ENCODE results near the gene MYL7.

MYL7 gene

GRCh38 chr7:44103923-44104859 is 36.9 kb downstream of the MYL7 start, which contains the start of gene AEBP1:
AEBP1 (plus strand) TSS chr7:44104345; CDS start chr7:44104666, 321 bp downstream.
- Histone ChIP-seq H3K9ac (ENCODE audit: low read length) (peak within 1 kb of the TSS; percentile 22), H3K4me3 (ENCODE audit: low read length) (peak within 1 kb of the TSS; percentile 75), H3K9me3 (ENCODE audit: control insufficient read depth, low read depth, low read length) (no peaks in the 10 kb centered on the region), H3K4me1 (ENCODE audit: control insufficient read depth, low read depth, low read length) (peaks cover 4% of the 10 kb centered on the region), H3K27me3 (ENCODE audit: control insufficient read depth, insufficient read depth, low read length) (peaks cover 24% of the 10 kb centered on the region), H3K27ac (ENCODE audit: low read length) (no peak within 1 kb of the TSS), H3K36me3 (ENCODE audit: control insufficient read depth, low read depth, low read length) (no peaks in the 10 kb centered on the region)

DNA sequence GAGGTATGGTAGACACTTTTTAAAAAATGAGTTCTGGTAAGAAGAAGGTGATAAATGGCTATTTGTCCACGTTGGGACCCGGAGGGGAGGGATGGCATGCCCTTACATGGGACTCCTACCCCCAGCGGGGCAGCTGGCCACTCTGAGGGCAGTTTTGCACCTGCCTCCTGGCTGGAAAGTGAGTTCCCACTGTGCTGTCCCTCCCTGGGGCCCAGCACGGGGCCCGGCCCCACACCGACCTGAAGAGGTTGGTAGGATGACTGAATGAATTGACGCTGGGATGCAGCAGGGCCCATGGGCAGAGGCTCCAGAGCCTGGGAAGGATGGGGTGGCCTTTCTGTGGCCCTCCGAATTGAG is 37.6 kb downstream of the MYL7 start:
- H3K9me3 ChIP-seq (ENCODE audit: control insufficient read depth, low read depth, low read length), result no peaks in the 10 kb centered on the region
- H3K27ac ChIP-seq (ENCODE audit: low read length), result no peak overlapping the region
- peak overlapping the region; percentile 54 for H3K4me3 ChIP-seq (ENCODE audit: low read length)
- H3K4me1 ChIP-seq (ENCODE audit: control insufficient read depth, low read depth, low read length), result peaks cover 4% of the 10 kb centered on the region
- no peak overlapping the region for H3K9ac ChIP-seq (ENCODE audit: low read length)
- peaks cover 24% of the 10 kb centered on the region for H3K27me3 ChIP-seq (ENCODE audit: control insufficient read depth, insufficient read depth, low read length)
- no peaks in the 10 kb centered on the region for H3K36me3 ChIP-seq (ENCODE audit: control insufficient read depth, low read depth, low read length)

- Histone ChIP-seq H3K36me3 (ENCODE audit: control insufficient read depth, low read depth, low read length) (no peaks in the 10 kb centered on the region), H3K27ac (ENCODE audit: low read length) (no peak overlapping the region), H3K4me1 (ENCODE audit: control insufficient read depth, low read depth, low read length) (peaks cover 4% of the 10 kb centered on the region), H3K9ac (ENCODE audit: low read length) (no peak overlapping the region), H3K4me3 (ENCODE audit: low read length) (no peak overlapping the region), H3K9me3 (ENCODE audit: control insufficient read depth, low read depth, low read length) (no peaks in the 10 kb centered on the region), H3K27me3 (ENCODE audit: control insufficient read depth, insufficient read depth, low read length) (peaks cover 24% of the 10 kb centered on the region)
These were observed 38.1 kb downstream of the MYL7 start for GRCh38 chr7:44102846-44103565.

DNA sequence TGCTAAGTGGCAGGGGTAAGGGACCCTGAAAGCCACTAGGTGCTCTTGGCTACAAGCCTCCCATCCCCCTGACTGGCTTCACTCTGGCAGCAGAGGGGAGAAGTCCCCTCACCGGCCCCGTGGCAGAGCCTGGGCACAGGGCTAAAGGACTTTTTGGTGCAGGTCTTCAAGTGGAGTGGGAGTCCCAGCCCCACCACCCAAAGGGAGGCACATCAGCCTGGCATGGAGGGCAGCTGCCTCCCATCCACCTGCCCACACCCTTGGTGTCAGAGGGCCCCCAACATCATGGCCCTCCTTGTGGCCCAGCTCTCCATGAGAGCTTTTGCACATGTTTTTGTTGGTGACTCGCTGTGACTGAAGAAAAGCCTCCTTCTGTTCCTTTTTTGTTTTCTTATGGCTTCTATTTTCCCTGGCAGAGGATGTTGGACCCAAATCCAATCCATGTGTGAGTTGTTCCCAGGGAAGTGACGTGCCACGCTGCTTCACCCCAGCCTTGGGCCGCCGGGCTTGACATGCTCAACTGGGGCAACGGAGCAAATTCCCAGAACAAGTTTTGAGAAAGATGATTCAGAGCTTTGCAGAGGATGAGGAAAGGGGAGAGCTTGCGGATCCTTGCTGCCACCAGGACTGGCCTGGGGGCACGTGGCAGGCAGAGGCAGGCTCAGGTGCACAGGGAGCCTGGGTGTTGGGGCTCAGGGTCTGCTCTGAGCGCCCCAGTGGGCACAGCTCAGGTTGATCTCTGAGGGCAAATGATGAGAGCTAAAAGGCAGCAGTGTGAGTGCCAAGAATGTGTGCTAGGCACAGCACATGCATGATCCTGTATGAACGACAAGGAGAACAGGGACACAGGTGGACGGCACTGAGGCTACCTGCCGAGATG is 38.9 kb downstream of the MYL7 start:
- peaks cover 4% of the 10 kb centered on the region for H3K4me1 ChIP-seq (ENCODE audit: control insufficient read depth, low read depth, low read length)
- H3K27ac ChIP-seq (ENCODE audit: low read length), result no peak overlapping the region
- H3K9ac ChIP-seq (ENCODE audit: low read length), result no peak overlapping the region
- no peaks in the 10 kb centered on the region for H3K36me3 ChIP-seq (ENCODE audit: control insufficient read depth, low read depth, low read length)
- peaks cover 24% of the 10 kb centered on the region for H3K27me3 ChIP-seq (ENCODE audit: control insufficient read depth, insufficient read depth, low read length)
- H3K9me3 ChIP-seq (ENCODE audit: control insufficient read depth, low read depth, low read length), result no peaks in the 10 kb centered on the region
- H3K4me3 ChIP-seq (ENCODE audit: low read length), result no peak overlapping the region

DNA sequence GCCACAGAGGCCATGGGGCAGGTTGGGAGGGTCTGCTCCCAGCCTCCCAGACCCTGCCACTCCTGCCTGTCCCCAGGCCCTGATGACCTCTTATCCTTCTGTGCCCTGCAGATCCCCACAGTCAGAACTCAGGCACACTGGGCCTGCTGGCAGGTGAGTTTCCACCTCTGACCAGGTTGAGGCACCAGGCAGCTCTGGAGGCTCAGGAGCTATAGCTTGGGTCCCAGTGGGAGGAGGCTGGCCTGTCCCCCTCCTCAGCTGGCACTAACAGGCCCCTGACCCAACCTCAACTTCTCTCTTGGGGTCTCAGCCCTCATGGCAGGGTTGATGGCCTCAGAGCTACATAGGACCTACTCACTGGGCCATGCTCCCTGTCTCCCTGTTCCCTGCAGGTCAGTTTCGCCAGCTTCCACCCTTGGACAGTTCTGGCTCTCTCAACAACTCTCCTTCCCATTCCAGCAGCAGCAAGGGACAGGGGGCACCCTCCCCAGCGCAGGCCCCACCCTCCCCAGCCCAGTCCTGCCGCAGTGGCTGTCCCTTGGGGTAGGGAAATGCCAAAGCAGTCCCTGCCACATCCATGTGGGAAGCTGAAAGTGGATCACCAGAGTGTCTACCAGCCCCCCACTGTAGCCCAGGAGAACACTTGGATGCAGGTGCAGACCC is 39.7 kb downstream of the MYL7 start:
- no peaks in the 10 kb centered on the region for H3K36me3 ChIP-seq (ENCODE audit: control insufficient read depth, low read depth, low read length)
- peaks cover 24% of the 10 kb centered on the region for H3K27me3 ChIP-seq (ENCODE audit: control insufficient read depth, insufficient read depth, low read length)
- no peaks in the 10 kb centered on the region for H3K9me3 ChIP-seq (ENCODE audit: control insufficient read depth, low read depth, low read length)
- H3K4me3 ChIP-seq (ENCODE audit: low read length), result no peak overlapping the region
- no peak overlapping the region for H3K27ac ChIP-seq (ENCODE audit: low read length)
- peaks cover 4% of the 10 kb centered on the region for H3K4me1 ChIP-seq (ENCODE audit: control insufficient read depth, low read depth, low read length)
- no peak overlapping the region for H3K9ac ChIP-seq (ENCODE audit: low read length)

- H3K27me3 ChIP-seq (ENCODE audit: control insufficient read depth, insufficient read depth, low read length), result peaks cover 20% of the 10 kb centered on the region
- no peak overlapping the region for H3K9ac ChIP-seq (ENCODE audit: low read length)
- H3K27ac ChIP-seq (ENCODE audit: low read length), result no peak overlapping the region
- peaks cover 4% of the 10 kb centered on the region for H3K4me1 ChIP-seq (ENCODE audit: control insufficient read depth, low read depth, low read length)
- no peaks in the 10 kb centered on the region for H3K36me3 ChIP-seq (ENCODE audit: control insufficient read depth, low read depth, low read length)
- no peaks in the 10 kb centered on the region for H3K9me3 ChIP-seq (ENCODE audit: control insufficient read depth, low read depth, low read length)
- H3K4me3 ChIP-seq (ENCODE audit: low read length), result no peak overlapping the region
These were observed 40.5 kb downstream of the MYL7 start for GRCh38 chr7:44100458-44101302.

DNA sequence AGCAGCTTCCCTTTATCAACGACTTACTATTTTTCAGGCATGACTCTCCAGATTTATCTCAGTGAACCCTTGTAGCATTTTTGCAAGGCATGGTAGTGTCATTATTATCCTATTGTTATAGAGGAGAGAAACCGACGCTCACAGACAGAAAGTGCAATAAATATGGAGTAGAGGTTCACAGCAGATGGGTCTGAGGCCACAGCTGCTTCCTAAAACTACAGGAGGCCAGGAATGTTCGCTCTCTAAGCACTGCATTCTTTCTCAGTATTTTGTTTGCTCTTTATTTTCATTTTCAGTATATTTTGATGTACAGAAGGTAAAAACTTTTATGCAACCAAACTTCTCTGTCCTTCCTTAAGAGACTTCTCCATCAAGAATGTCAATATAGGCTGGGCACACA is 41.5 kb downstream of the MYL7 start:
- Histone ChIP-seq H3K4me3 (ENCODE audit: low read length) (no peak overlapping the region), H3K36me3 (ENCODE audit: control insufficient read depth, low read depth, low read length) (no peaks in the 10 kb centered on the region), H3K27me3 (ENCODE audit: control insufficient read depth, insufficient read depth, low read length) (peaks cover 10% of the 10 kb centered on the region), H3K4me1 (ENCODE audit: control insufficient read depth, low read depth, low read length) (peaks cover 4% of the 10 kb centered on the region), H3K9me3 (ENCODE audit: control insufficient read depth, low read depth, low read length) (no peaks in the 10 kb centered on the region), H3K27ac (ENCODE audit: low read length) (no peak overlapping the region), H3K9ac (ENCODE audit: low read length) (no peak overlapping the region)

- Histone ChIP-seq H3K9ac (ENCODE audit: low read length) (no peak overlapping the region), H3K27ac (ENCODE audit: low read length) (no peak overlapping the region), H3K4me3 (ENCODE audit: low read length) (no peak overlapping the region), H3K36me3 (ENCODE audit: control insufficient read depth, low read depth, low read length) (no peaks in the 10 kb centered on the region), H3K9me3 (ENCODE audit: control insufficient read depth, low read depth, low read length) (no peaks in the 10 kb centered on the region), H3K4me1 (ENCODE audit: control insufficient read depth, low read depth, low read length) (peaks cover under 1% of the 10 kb centered on the region), H3K27me3 (ENCODE audit: control insufficient read depth, insufficient read depth, low read length) (peaks cover 5% of the 10 kb centered on the region)
These were observed 42.8 kb downstream of the MYL7 start for GRCh38 chr7:44098092-44099068.

DNA sequence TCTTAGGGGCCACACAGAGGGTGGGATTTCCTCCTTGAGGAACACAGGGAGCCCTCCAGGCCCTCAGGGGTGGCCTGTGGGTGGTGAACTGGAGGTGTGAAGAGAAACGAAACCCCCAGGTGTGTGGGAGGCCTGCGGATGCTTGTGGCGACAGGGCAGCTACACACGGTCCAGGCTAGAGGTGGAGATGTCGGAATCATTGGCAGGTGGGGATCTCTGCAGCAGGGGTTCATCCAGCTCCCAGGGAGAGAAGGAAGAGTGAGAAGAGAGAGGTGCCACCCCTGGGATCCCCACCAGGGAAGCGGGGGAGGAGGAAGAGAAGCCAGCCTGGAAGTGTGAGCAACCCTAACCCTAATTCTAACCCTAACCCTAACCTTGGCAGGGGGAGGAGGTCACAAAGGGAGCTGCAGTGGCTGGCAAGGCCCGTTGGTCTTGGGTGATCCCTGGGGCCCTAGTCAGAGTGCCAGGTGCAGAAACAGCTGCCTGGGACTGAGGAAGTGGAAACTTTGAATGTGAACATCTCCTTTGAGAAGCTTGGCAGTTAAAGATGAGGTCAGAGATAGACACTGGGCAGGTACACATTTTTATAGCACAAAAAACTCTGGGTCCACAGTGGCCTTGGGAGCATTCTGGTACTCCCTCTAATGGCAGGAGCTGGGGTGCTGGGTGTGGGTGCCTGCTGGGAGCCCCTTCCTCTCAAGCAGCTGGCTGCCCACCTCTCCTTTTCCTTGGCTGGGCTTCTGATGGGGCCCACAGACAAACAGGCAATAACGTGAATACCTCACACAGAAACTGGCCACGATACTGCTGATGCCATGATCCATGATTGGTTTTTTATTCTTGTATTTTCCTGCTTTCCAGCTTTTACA is 43.8 kb downstream of the MYL7 start:
- Histone ChIP-seq H3K4me3 (ENCODE audit: low read length) (no peak overlapping the region), H3K27ac (ENCODE audit: low read length) (no peak overlapping the region), H3K9me3 (ENCODE audit: control insufficient read depth, low read depth, low read length) (no peaks in the 10 kb centered on the region), H3K27me3 (ENCODE audit: control insufficient read depth, insufficient read depth, low read length) (no peaks in the 10 kb centered on the region), H3K36me3 (ENCODE audit: control insufficient read depth, low read depth, low read length) (no peaks in the 10 kb centered on the region), H3K9ac (ENCODE audit: low read length) (no peak overlapping the region), H3K4me1 (ENCODE audit: control insufficient read depth, low read depth, low read length) (peaks cover 3% of the 10 kb centered on the region)
